ENCODE data around the gene TTC36.
"Not testable (repeated sequence)": the region's sequence is repeated elsewhere in the genome, so short reads cannot be mapped to it uniquely, and the experiment has no call there.

The TTC36 gene, protein sequence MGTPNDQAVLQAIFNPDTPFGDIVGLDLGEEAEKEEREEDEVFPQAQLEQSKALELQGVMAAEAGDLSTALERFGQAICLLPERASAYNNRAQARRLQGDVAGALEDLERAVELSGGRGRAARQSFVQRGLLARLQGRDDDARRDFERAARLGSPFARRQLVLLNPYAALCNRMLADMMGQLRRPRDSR

DNA sequence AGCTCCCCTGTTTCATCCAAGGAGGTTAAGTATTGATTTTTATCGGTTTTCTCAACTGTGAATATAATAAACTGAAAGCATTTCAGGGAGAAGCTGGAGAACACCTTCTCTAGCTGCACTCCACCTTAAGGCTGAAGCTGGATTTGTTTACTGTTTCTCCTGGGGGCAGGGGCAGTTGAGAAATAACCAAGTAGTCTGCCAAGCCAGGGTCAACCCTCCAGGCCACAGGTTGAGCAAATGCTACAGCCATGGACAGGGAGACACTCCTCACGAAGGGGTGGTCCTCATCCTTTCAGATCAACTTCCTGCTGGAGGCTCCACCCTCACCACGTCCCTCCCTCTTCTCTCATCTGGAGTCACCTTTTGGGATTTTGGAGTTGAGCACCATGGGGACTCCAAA, at the start of gene TTC36:
TSS of gene TTC36 (plus strand) at position 366 of the 400 bp plus-strand sequence. CDS start at position 387, 21 bp downstream.
- Histone ChIP-seq H3K9ac (no peak within 1 kb of the TSS), H3K9me3 (ENCODE audit: control insufficient read depth, low read length) (no peaks in the 10 kb centered on the region), H3K79me2 (no peaks in the 10 kb centered on the region), H3K4me1 (peaks cover 9% of the 10 kb centered on the region), H3K4me2 (ENCODE audit: low read length) (no peak within 1 kb of the TSS), H3K4me3 (ENCODE audit: low read depth, low read length) (no peak within 1 kb of the TSS), H3K27me3 (ENCODE audit: control insufficient read depth, insufficient read depth, low read length) (no peaks in the 10 kb centered on the region), H2AFZ (no peak within 1 kb of the TSS), H3K27ac (no peak within 1 kb of the TSS), H3K36me3 (ENCODE audit: control insufficient read depth, insufficient read depth, low read length) (no peaks in the 10 kb centered on the region)
- TF ChIP-seq, protein P1, sequence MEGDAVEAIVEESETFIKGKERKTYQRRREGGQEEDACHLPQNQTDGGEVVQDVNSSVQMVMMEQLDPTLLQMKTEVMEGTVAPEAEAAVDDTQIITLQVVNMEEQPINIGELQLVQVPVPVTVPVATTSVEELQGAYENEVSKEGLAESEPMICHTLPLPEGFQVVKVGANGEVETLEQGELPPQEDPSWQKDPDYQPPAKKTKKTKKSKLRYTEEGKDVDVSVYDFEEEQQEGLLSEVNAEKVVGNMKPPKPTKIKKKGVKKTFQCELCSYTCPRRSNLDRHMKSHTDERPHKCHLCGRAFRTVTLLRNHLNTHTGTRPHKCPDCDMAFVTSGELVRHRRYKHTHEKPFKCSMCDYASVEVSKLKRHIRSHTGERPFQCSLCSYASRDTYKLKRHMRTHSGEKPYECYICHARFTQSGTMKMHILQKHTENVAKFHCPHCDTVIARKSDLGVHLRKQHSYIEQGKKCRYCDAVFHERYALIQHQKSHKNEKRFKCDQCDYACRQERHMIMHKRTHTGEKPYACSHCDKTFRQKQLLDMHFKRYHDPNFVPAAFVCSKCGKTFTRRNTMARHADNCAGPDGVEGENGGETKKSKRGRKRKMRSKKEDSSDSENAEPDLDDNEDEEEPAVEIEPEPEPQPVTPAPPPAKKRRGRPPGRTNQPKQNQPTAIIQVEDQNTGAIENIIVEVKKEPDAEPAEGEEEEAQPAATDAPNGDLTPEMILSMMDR (IDR thresholded peaks at IDR 0.05): no peak

DNA sequence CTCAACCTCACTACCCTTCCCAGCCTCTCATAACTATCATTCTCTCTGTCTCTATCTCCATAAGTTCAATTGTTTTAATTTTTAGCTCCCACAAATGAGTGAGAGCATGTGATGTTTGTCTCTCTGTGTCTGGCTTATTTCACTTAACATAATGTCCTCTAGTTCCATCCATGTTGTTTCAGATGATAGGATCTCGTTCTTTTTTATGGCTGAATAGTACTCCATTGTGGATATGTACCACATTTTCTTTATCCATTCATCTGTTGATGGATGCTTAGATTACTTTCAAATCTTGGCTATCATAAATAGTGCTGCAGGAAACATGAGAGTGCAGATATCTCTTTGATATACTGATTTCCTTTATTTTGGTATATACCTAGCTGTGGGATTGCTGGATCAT, 46.0 kb upstream of the TTC36 start:
- H3K27ac ChIP-seq; H3K4me1 ChIP-seq; H3K27me3 ChIP-seq (ENCODE audit: control insufficient read depth, insufficient read depth, low read length); H3K79me2 ChIP-seq; H3K4me2 ChIP-seq (ENCODE audit: low read length); H3K36me3 ChIP-seq (ENCODE audit: control insufficient read depth, insufficient read depth, low read length); H3K9ac ChIP-seq; H3K9me3 ChIP-seq (ENCODE audit: control insufficient read depth, low read length); H3K4me3 ChIP-seq (ENCODE audit: low read depth, low read length); H2AFZ ChIP-seq: not testable (repeated sequence)

DNA sequence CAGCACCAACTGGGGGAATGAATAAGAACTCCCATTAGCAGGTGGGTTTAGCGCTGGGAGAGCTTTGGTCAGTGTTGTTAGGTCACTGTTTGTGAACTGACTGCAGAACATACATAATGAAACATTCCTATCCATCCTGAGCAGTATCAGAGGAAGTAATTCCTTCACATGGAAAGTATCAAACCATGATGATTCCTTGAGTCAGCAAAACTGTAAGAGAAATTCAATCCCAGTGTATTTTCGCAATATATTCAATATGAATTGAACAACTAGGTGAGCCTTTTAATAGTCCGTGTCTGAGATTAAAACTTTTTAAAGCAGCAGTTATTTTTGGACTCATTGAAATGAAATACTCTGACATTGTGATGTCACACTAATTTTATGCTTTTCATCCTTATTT, 42.9 kb upstream of the TTC36 start:
- Histone ChIP-seq H3K9ac (no peak overlapping the region), H3K36me3 (ENCODE audit: control insufficient read depth, insufficient read depth, low read length) (no peaks in the 10 kb centered on the region)
- TF ChIP-seq, protein P1 (IDR thresholded peaks at IDR 0.05): no peak

DNA sequence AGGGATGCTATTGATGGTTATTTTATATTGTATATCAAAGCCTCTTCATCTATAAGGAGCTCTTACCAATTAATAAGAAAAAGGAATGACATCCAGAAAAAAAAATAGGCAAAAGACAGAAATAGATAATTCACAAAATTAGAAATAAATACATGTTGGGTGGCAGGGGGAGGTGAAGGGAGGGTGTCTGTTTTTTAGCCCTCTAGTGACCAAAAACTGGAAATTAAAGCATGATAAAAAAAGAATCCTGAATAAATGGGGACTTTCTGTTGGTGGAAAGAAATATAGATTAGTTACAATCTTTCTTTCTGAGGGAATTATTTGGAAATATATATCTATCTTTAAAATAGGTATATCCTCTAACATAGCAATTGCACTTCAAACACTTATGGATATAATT, 42.0 kb upstream of the TTC36 start:
- TF ChIP-seq, protein P1 (IDR thresholded peaks at IDR 0.05): no peak
- no peaks in the 10 kb centered on the region for H3K36me3 ChIP-seq (ENCODE audit: control insufficient read depth, insufficient read depth, low read length)
- no peak overlapping the region for H2AFZ ChIP-seq
- H3K27me3 ChIP-seq (ENCODE audit: control insufficient read depth, insufficient read depth, low read length): no peaks in the 10 kb centered on the region
- H3K27ac ChIP-seq: no peak overlapping the region
- no peaks in the 10 kb centered on the region for H3K79me2 ChIP-seq
- H3K9me3 ChIP-seq (ENCODE audit: control insufficient read depth, low read length): no peaks in the 10 kb centered on the region
- H3K4me1 ChIP-seq: no peaks in the 10 kb centered on the region
- no peak overlapping the region for H3K4me2 ChIP-seq (ENCODE audit: low read length)
- no peak overlapping the region for H3K4me3 ChIP-seq (ENCODE audit: low read depth, low read length)
- no peak overlapping the region for H3K9ac ChIP-seq

More for the DNA sequence above, 42.9 kb upstream of the TTC36 start:
- H3K9me3 ChIP-seq (ENCODE audit: control insufficient read depth, low read length): no peaks in the 10 kb centered on the region
- no peak overlapping the region for H3K4me2 ChIP-seq (ENCODE audit: low read length)
- no peak overlapping the region for H3K27ac ChIP-seq
- no peak overlapping the region for H2AFZ ChIP-seq
- H3K4me3 ChIP-seq (ENCODE audit: low read depth, low read length): no peak overlapping the region
- no peaks in the 10 kb centered on the region for H3K79me2 ChIP-seq
- H3K27me3 ChIP-seq (ENCODE audit: control insufficient read depth, insufficient read depth, low read length): no peaks in the 10 kb centered on the region
- H3K4me1 ChIP-seq: no peaks in the 10 kb centered on the region

DNA sequence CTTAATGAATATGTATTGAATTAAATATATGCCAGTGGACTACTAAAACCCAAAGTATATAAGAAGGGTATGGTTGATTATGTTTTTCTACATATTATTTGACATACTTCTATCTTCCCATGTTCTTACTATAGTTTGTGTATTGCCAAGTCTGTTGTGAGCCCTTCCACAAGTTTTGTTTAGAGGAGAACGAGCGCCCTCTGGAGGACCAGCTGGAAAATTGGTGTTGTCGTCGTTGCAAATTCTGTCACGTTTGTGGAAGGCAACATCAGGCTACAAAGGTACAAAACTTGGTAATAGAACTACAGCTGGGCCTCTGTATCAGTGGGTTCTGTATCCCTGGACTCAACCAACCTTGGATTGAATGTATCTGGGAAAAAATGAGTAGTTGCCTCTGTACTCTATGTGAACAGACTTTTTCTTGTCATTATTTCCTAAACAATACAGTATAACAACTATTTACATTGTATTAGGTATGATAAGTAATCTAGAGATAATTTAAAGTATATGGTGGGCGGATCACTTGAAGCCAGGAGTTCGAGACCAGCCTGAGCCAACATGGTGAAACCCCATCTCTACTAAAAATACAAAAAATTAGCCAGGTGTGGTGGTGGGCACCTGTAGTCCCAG, 38.7 kb upstream of the TTC36 start:
- Histone ChIP-seq H2AFZ (no peak overlapping the region), H3K4me3 (ENCODE audit: low read depth, low read length) (no peak overlapping the region), H3K9me3 (ENCODE audit: control insufficient read depth, low read length) (no peaks in the 10 kb centered on the region), H3K4me1 (no peaks in the 10 kb centered on the region), H3K36me3 (ENCODE audit: control insufficient read depth, insufficient read depth, low read length) (no peaks in the 10 kb centered on the region), H3K27me3 (ENCODE audit: control insufficient read depth, insufficient read depth, low read length) (no peaks in the 10 kb centered on the region), H3K79me2 (no peaks in the 10 kb centered on the region), H3K27ac (no peak overlapping the region), H3K4me2 (ENCODE audit: low read length) (no peak overlapping the region), H3K9ac (no peak overlapping the region)
- TF ChIP-seq, protein P1 (IDR thresholded peaks at IDR 0.05): peak; percentile 72
